KOPT-K1 (cell line): ENCODE data around the gene RNASEL.
A peak's percentile ranks its signal among the peaks of the same experiment; 100 is the strongest.

Source experiments
- H3K27ac ChIP-seq: fragments of 200-600 bp; sonication (generic); 2 replicates; pipeline ENCODE4 v1.5.1; 2016; ENCODE audit warnings: antibody characterized with exemption, mild to moderate bottlenecking, low read depth, low read length; ENCODE audit not compliant: poor library complexity, severe bottlenecking
- H3K36me3 ChIP-seq: fragments of 200-600 bp; sonication (generic); 2 replicates; pipeline ENCODE4 v1.5.1; 2017; ENCODE audit warnings: antibody characterized with exemption, mild to moderate bottlenecking, low read length, moderate library complexity; ENCODE audit not compliant: insufficient read depth
- H3K9me3 ChIP-seq: fragments of 200-600 bp; sonication (generic); 2 replicates; pipeline ENCODE4 v1.5.1; 2017; ENCODE audit warnings: antibody characterized with exemption, low read length, mild to moderate bottlenecking; ENCODE audit not compliant: insufficient read depth, poor library complexity, severe bottlenecking

The RNASEL gene

GRCh38 chr1:182595641-182596240 is 6.7 kb upstream of the RNASEL start:
- no peak overlapping the region for H3K27ac ChIP-seq
- no peaks in the 10 kb centered on the region for H3K36me3 ChIP-seq
- no peaks in the 10 kb centered on the region for H3K9me3 ChIP-seq

GRCh38 chr1:182589931-182590330 is 875 bp upstream of the RNASEL start:
- Histone ChIP-seq H3K27ac (no peak overlapping the region), H3K9me3 (no peaks in the 10 kb centered on the region), H3K36me3 (no peaks in the 10 kb centered on the region)

- peak overlapping the region; percentile 93 for H3K27ac ChIP-seq
- no peaks in the 10 kb centered on the region for H3K9me3 ChIP-seq
- no peaks in the 10 kb centered on the region for H3K36me3 ChIP-seq
Measured at GRCh38 chr1:182589520-182589919, 464 bp upstream of the RNASEL start.

- Histone ChIP-seq H3K36me3 (0 out of 2 replicates have a peak, but pooled peaks cover 3% of the 10 kb centered on the region), H3K9me3 (no peaks in the 10 kb centered on the region), H3K27ac (peak overlapping the region; percentile 93)
Measured at GRCh38 chr1:182587666-182588499, 1.2 kb downstream of the RNASEL start.

GRCh38 chr1:182587093-182587492 is 2.0 kb downstream of the RNASEL start:
- no peak overlapping the region for H3K27ac ChIP-seq
- no peaks in the 10 kb centered on the region for H3K9me3 ChIP-seq
- 0 out of 2 replicates have a peak, but pooled peaks cover 8% of the 10 kb centered on the region for H3K36me3 ChIP-seq

- H3K27ac ChIP-seq: no peak overlapping the region
- H3K9me3 ChIP-seq: no peaks in the 10 kb centered on the region
- H3K36me3 ChIP-seq: 0 out of 2 replicates have a peak, but pooled peaks cover 8% of the 10 kb centered on the region
Measured at GRCh38 chr1:182586380-182586779, 2.7 kb downstream of the RNASEL start.

- no peaks in the 10 kb centered on the region for H3K9me3 ChIP-seq
- H3K36me3 ChIP-seq: peaks cover 19% of the 10 kb centered on the region
- no peak overlapping the region for H3K27ac ChIP-seq
Measured at GRCh38 chr1:182584746-182585145, 4.3 kb downstream of the RNASEL start.

- Histone ChIP-seq H3K27ac (no peak overlapping the region), H3K36me3 (peaks cover 29% of the 10 kb centered on the region), H3K9me3 (no peaks in the 10 kb centered on the region)
Measured at GRCh38 chr1:182580736-182581135, 8.3 kb downstream of the RNASEL start.

- Histone ChIP-seq H3K9me3 (no peaks in the 10 kb centered on the region), H3K27ac (no peak overlapping the region), H3K36me3 (peaks cover 33% of the 10 kb centered on the region)
Measured at GRCh38 chr1:182575540-182576149, 13.4 kb downstream of the RNASEL start.

GRCh38 chr1:182574156-182574555 is 14.9 kb downstream of the RNASEL start:
- Histone ChIP-seq H3K36me3 (peaks cover 20% of the 10 kb centered on the region; the same call in 1 of the 2 replicates), H3K27ac (no peak overlapping the region), H3K9me3 (no peaks in the 10 kb centered on the region)

- no peak overlapping the region for H3K27ac ChIP-seq
- H3K9me3 ChIP-seq: no peaks in the 10 kb centered on the region
- H3K36me3 ChIP-seq: peaks cover 13% of the 10 kb centered on the region; the same call in 1 of the 2 replicates
Measured at GRCh38 chr1:182570611-182570970, 18.5 kb downstream of the RNASEL start.

- Histone ChIP-seq H3K27ac (no peak overlapping the region), H3K9me3 (no peaks in the 10 kb centered on the region), H3K36me3 (peaks cover 8% of the 10 kb centered on the region; the same call in 1 of the 2 replicates)
Measured at GRCh38 chr1:182569939-182570610, 19.0 kb downstream of the RNASEL start.

- Histone ChIP-seq H3K36me3 (no peaks in the 10 kb centered on the region), H3K27ac (no peak overlapping the region), H3K9me3 (no peaks in the 10 kb centered on the region)
Measured at GRCh38 chr1:182568647-182569284, 20.3 kb downstream of the RNASEL start.

- H3K27ac ChIP-seq: no peak overlapping the region
- H3K9me3 ChIP-seq: no peaks in the 10 kb centered on the region
- no peaks in the 10 kb centered on the region for H3K36me3 ChIP-seq
Measured at GRCh38 chr1:182567629-182568028, 21.4 kb downstream of the RNASEL start.
